ENCODE results near the gene VMAC. TPM values are rescaled to one million over a fixed set of nuclear protein-coding genes. Genes with fewer than 3 reads are reported as not detected.
A peak's percentile ranks its signal among the peaks of the same experiment; 100 is the strongest.
"Not testable (repeated sequence)": the region's sequence is repeated elsewhere in the genome, so short reads cannot be mapped to it uniquely, and the experiment has no call there.

VMAC gene, protein sequence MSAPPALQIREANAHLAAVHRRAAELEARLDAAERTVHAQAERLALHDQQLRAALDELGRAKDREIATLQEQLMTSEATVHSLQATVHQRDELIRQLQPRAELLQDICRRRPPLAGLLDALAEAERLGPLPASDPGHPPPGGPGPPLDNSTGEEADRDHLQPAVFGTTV
- 2.7 TPM for polyA plus RNA-seq (2013, experiment 1 of 2)
- polyA plus RNA-seq (2013, experiment 2 of 2): 2.4 TPM

DNA sequence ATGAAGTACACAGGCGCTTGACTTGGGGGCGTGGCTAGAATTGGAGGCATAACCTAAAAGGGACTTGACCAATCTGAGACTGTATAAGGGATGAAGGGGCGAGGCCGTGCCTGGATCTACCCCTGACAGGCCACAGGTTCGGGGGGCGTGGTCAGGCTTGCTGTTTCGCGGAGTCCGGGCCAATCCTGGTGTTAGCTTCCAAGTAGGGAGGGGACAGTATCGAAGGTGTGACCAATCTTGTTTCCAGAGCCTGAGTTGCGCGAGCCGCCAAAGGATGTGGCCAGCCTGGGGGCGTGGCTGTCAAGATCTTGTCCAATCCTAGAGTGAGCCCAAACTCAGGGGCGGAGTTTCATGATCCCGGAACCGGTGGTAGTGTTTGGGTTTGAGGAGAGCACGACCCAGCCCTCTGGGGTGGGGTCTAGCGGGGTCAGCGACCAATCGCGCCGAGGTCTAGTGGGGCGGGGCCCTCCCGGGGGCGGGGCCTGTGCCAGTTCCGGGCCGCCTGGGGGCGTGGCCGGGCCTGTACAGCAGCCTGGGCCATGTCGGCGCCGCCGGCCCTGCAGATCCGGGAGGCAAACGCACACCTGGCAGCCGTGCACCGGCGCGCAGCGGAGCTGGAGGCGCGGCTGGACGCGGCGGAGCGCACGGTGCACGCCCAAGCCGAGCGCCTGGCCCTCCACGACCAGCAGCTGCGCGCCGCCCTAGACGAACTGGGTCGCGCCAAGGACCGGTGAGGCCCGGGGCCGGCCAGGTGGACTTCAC is at the start of gene VMAC:
TSS of gene VMAC (plus strand) at position 521 of the 762 bp plus-strand sequence. CDS start at position 540, 19 bp downstream.
- Histone ChIP-seq H3K36me3 (replicated peaks in 1 of 2; ENCODE audit: control insufficient read depth in 2 of 2, insufficient read depth in 2 of 2, low read length in 2 of 2) (peaks cover 7 to 17% of the 10 kb centered on the region in 2 donors), H2BK15ac (ENCODE audit: low read length) (no peak within 1 kb of the TSS), H3K4ac (ENCODE audit: low read length) (peak within 1 kb of the TSS; percentile 53), H2AFZ (ENCODE audit: low read length) (peak within 1 kb of the TSS; percentile 88), H3K27ac (replicated peaks; ENCODE audit: low read length) (peak within 1 kb of the TSS; percentile 72), H3K14ac (ENCODE audit: low read length) (no peak within 1 kb of the TSS), H2BK12ac (ENCODE audit: low read length) (no peak within 1 kb of the TSS), H3K9me3 (replicated peaks in 1 of 2; ENCODE audit: control insufficient read depth in 2 of 2, insufficient read depth in 1 of 2, low read depth in 1 of 2, low read length in 2 of 2) (no peaks in the 10 kb centered on the region), H3K9ac (ENCODE audit: low read depth, low read length, poor library complexity) (peak within 1 kb of the TSS; percentile 99), H3K4me3 (ENCODE audit: low read length in 2 of 2) (peak within 1 kb of the TSS; percentile 75 to 96), H3K27me3 (ENCODE audit: control insufficient read depth in 3 of 3, insufficient read depth in 3 of 3, low read depth in 1 of 3, low read length in 3 of 3) (no peaks in the 10 kb centered on the region), H4K91ac (ENCODE audit: low read depth, low read length, poor library complexity) (no peak within 1 kb of the TSS), H3K18ac (ENCODE audit: low read length) (peak within 1 kb of the TSS; percentile 95), H3K79me1 (ENCODE audit: low read depth, low read length) (peaks cover 11% of the 10 kb centered on the region), H2BK5ac (ENCODE audit: low read length) (no peak within 1 kb of the TSS), H3K23ac (ENCODE audit: low read depth, low read length, poor library complexity) (peak within 1 kb of the TSS; percentile 52), H4K8ac (ENCODE audit: low read depth, low read length) (no peak within 1 kb of the TSS), H2BK120ac (ENCODE audit: low read depth, low read length) (no peak within 1 kb of the TSS), H2AK5ac (ENCODE audit: low read depth, low read length) (no peak within 1 kb of the TSS), H3K4me1 (ENCODE audit: control insufficient read depth in 2 of 2, insufficient read depth in 1 of 2, low read depth in 1 of 2, low read length in 2 of 2) (peaks cover 9 to 14% of the 10 kb centered on the region in 2 donors), H3K4me2 (ENCODE audit: insufficient read depth, low read length, poor library complexity, severe bottlenecking) (peak within 1 kb of the TSS; percentile 99)
- DNase-seq (ENCODE audit: low spot score): peak; percentile 100
- WGBS, 2 donors (ENCODE audit: extremely low coverage in 2 of 2, insufficient read length in 2 of 2, insufficient replicate concordance in 1 of 2): no CpG with 5 or more reads among the region's 61 CpGs

DNA sequence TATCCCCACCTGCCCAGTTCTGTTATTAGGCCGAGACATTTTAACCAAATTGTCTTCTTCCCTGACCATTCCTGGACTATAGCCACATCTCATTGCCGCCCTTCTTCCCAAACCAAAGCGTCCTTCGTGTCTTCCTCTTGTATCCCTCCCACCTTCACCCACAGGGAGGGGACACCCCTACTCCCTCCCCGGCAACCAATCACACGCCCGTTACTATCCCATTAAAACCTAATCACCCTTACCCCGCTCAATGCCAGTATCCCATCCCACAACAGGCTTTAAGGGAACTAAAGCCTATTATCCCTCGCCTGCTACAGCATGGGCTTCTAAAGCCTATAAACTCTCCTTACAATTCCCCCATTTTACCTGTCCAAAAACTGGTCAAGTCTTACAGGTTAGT is 49.5 kb upstream of the VMAC start:
- WGBS, 2 donors (ENCODE audit: extremely low coverage in 2 of 2, insufficient read length in 2 of 2, insufficient replicate concordance in 1 of 2): no CpG with 5 or more reads among the region's 9 CpGs
- not testable (repeated sequence) for H3K79me1 ChIP-seq (ENCODE audit: low read depth, low read length); H3K27ac ChIP-seq (replicated peaks; ENCODE audit: low read length); H2BK120ac ChIP-seq (ENCODE audit: low read depth, low read length); H3K4me3 ChIP-seq (ENCODE audit: low read length in 2 of 2); H3K27me3 ChIP-seq (ENCODE audit: control insufficient read depth in 3 of 3, insufficient read depth in 3 of 3, low read depth in 1 of 3, low read length in 3 of 3); H4K8ac ChIP-seq (ENCODE audit: low read depth, low read length); H3K9ac ChIP-seq (ENCODE audit: low read depth, low read length, poor library complexity); H3K9me3 ChIP-seq (replicated peaks in 1 of 2; ENCODE audit: control insufficient read depth in 2 of 2, insufficient read depth in 1 of 2, low read depth in 1 of 2, low read length in 2 of 2); H2AK5ac ChIP-seq (ENCODE audit: low read depth, low read length); H2BK15ac ChIP-seq (ENCODE audit: low read length); H2AFZ ChIP-seq (ENCODE audit: low read length); H3K4me1 ChIP-seq (ENCODE audit: control insufficient read depth in 2 of 2, insufficient read depth in 1 of 2, low read depth in 1 of 2, low read length in 2 of 2); H3K36me3 ChIP-seq (replicated peaks in 1 of 2; ENCODE audit: control insufficient read depth in 2 of 2, insufficient read depth in 2 of 2, low read length in 2 of 2); H2BK12ac ChIP-seq (ENCODE audit: low read length); H3K14ac ChIP-seq (ENCODE audit: low read length); H2BK5ac ChIP-seq (ENCODE audit: low read length); DNase-seq (ENCODE audit: low spot score); H3K4me2 ChIP-seq (ENCODE audit: insufficient read depth, low read length, poor library complexity, severe bottlenecking); H3K18ac ChIP-seq (ENCODE audit: low read length); H3K4ac ChIP-seq (ENCODE audit: low read length); H3K23ac ChIP-seq (ENCODE audit: low read depth, low read length, poor library complexity); H4K91ac ChIP-seq (ENCODE audit: low read depth, low read length, poor library complexity)

DNA sequence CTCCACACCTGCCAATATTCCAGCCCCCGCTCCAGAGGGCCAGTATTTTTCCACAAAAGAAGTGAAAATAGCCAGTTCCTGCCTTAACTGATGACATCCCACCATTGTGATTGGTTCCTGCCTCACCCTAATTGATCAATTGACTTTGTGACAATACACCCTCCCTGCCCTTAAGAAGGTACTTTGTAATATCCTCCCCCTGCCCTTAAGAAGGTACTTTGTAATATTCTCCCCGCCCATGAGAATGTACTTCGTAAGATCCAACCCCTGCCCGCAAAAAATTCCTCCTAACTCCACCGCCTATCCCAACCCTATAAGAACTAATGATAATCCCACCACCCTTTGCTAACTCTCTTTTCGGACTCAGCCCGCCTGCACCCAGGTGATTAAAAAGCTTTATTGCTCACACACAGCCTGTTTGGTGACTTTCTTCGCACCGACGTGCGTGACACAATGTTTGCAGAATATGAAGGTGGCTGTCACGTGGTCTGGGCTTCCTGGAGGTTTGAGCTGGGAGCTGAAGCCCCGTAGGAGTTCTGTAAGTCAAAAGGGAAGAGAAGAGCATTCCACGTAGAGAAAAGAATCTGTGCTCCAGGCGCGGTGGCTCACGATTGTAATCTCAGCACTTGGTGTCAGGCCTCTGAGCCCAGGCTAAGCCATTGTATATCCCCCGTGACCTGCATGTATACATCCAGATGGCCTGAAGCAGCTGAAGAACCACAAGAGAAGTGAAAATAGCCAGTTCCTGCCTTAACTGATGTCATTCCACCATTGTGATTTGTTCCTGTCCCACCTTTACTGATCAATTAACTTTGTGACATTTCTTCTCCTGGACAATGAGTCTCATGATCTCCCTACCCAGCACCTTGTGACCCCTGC is 47.2 kb upstream of the VMAC start:
- H2BK12ac ChIP-seq (ENCODE audit: low read length): no peak overlapping the region
- no peak overlapping the region for H2BK5ac ChIP-seq (ENCODE audit: low read length)
- no peak overlapping the region for H2AFZ ChIP-seq (ENCODE audit: low read length)
- no peaks in the 10 kb centered on the region for H3K36me3 ChIP-seq (replicated peaks in 1 of 2; ENCODE audit: control insufficient read depth in 2 of 2, insufficient read depth in 2 of 2, low read length in 2 of 2)
- WGBS, 2 donors (ENCODE audit: extremely low coverage in 2 of 2, insufficient read length in 2 of 2, insufficient replicate concordance in 1 of 2): 100% methylated on average over 1 of the region's 18 CpGs; no CpG with 5 or more reads in 1 of the 2 donors
- no peak for DNase-seq (ENCODE audit: low spot score)
- H4K91ac ChIP-seq (ENCODE audit: low read depth, low read length, poor library complexity): no peak overlapping the region
- H3K18ac ChIP-seq (ENCODE audit: low read length): no peak overlapping the region
- no peak overlapping the region for H2BK120ac ChIP-seq (ENCODE audit: low read depth, low read length)
- no peak overlapping the region for H4K8ac ChIP-seq (ENCODE audit: low read depth, low read length)
- H3K79me1 ChIP-seq (ENCODE audit: low read depth, low read length): no peaks in the 10 kb centered on the region
- no peak overlapping the region for H3K9ac ChIP-seq (ENCODE audit: low read depth, low read length, poor library complexity)
- H2BK15ac ChIP-seq (ENCODE audit: low read length): no peak overlapping the region
- no peak overlapping the region for H3K23ac ChIP-seq (ENCODE audit: low read depth, low read length, poor library complexity)
- peaks cover 0 to 8% (median 0%) of the 10 kb centered on the region in 3 experiments for H3K27me3 ChIP-seq (ENCODE audit: control insufficient read depth in 3 of 3, insufficient read depth in 3 of 3, low read depth in 1 of 3, low read length in 3 of 3)
- no peak overlapping the region for H3K4me3 ChIP-seq (ENCODE audit: low read length in 2 of 2)
- peaks cover 0 to 4% of the 10 kb centered on the region in 2 donors for H3K9me3 ChIP-seq (replicated peaks in 1 of 2; ENCODE audit: control insufficient read depth in 2 of 2, insufficient read depth in 1 of 2, low read depth in 1 of 2, low read length in 2 of 2)
- H3K14ac ChIP-seq (ENCODE audit: low read length): no peak overlapping the region
- H2AK5ac ChIP-seq (ENCODE audit: low read depth, low read length): no peak overlapping the region
- no peak overlapping the region for H3K27ac ChIP-seq (replicated peaks; ENCODE audit: low read length)
- H3K4me1 ChIP-seq (ENCODE audit: control insufficient read depth in 2 of 2, insufficient read depth in 1 of 2, low read depth in 1 of 2, low read length in 2 of 2): peaks cover 0 to 2% of the 10 kb centered on the region in 2 donors
- no peak overlapping the region for H3K4ac ChIP-seq (ENCODE audit: low read length)
- H3K4me2 ChIP-seq (ENCODE audit: insufficient read depth, low read length, poor library complexity, severe bottlenecking): no peak overlapping the region
